Natural killer cell (primary cell): ENCODE data around the gene CABLES1. TPM values are rescaled to one million over a fixed set of nuclear protein-coding genes. Genes with fewer than 3 reads are reported as not detected.

Source experiments
- ATAC-seq, 3 donors: fragments of 150-1000 bp in 2 of 3; fragments of 200-7000 bp in 1 of 3; cut with Tn5 transposase; 1 replicate in 1 of 3; 2 replicates in 2 of 3; pipeline ENCODE4 v1.10.0; 2021; ENCODE audit warnings: mild to moderate bottlenecking in 2 of 3, moderate library complexity in 2 of 3
- DNase-seq, 2 donors: peaks; one replicate each; pipeline versions ENCODE4 v3.0.0 to v3.0.0-alpha.2; 2013 to 2021; ENCODE audit warnings: mixed read lengths in 1 of 2
- H3K27ac ChIP-seq: one replicate; pipeline ENCODE4 v1.5.1; 2013; ENCODE audit warnings: mild to moderate bottlenecking, low read length
- H3K27me3 ChIP-seq: one replicate; pipeline ENCODE4 v1.6.1; 2013; ENCODE audit warnings: low read length; ENCODE audit not compliant: control insufficient read depth, insufficient read depth
- H3K36me3 ChIP-seq: one replicate; pipeline ENCODE4 v1.6.1; 2013; ENCODE audit warnings: low read length; ENCODE audit not compliant: control insufficient read depth, insufficient read depth
- H3K4me1 ChIP-seq: one replicate; pipeline ENCODE4 v1.6.1; 2013; ENCODE audit warnings: low read length; ENCODE audit not compliant: control insufficient read depth, insufficient read depth
- H3K4me3 ChIP-seq: one replicate; pipeline ENCODE4 v1.5.1; 2013; ENCODE audit warnings: low read length
- H3K9me3 ChIP-seq: one replicate; pipeline ENCODE4 v1.6.1; 2013; ENCODE audit warnings: low read length; ENCODE audit not compliant: control insufficient read depth, insufficient read depth
- H3K27ac Mint-ChIP-seq, 2 donors: one replicate each; pipeline ENCODE4 v1.8.0; 2022; ENCODE audit warnings: mild to moderate bottlenecking in 2 of 2, mixed read lengths in 2 of 2, moderate library complexity in 1 of 2
- H3K27me3 Mint-ChIP-seq, 2 donors: one replicate each; pipeline ENCODE4 v1.8.0; 2022; ENCODE audit warnings: low read depth in 2 of 2, mixed read lengths in 2 of 2
- H3K36me3 Mint-ChIP-seq: one replicate; pipeline ENCODE4 v1.8.0; 2022; ENCODE audit warnings: mixed read lengths
- H3K4me1 Mint-ChIP-seq, 2 donors: one replicate each; pipeline ENCODE4 v1.8.0; 2022; ENCODE audit warnings: mixed read lengths in 2 of 2
- H3K4me3 Mint-ChIP-seq: one replicate; pipeline ENCODE4 v1.8.0; 2022; ENCODE audit warnings: mild to moderate bottlenecking, moderate library complexity, mixed read lengths
- H3K9me3 Mint-ChIP-seq, 2 donors: one replicate each; pipeline ENCODE4 v1.8.0; 2022; ENCODE audit warnings: mixed read lengths in 2 of 2
- CTCF ChIP-seq: fragments of 200-600 bp; IDR thresholded peaks from one replicate; pipeline ENCODE4 v1.8.0; 2022; ENCODE audit warnings: antibody characterized with exemption
- WGBS: methylation state at CpG from one replicate; pipeline ENCODE4 v1.1.7; 2013; ENCODE audit warnings: missing lambda C conversion rate; ENCODE audit not compliant: insufficient coverage; 5-methylcytosine and 5-hydroxymethylcytosine counted together
- intact Hi-C: fragments of 100-400 bp; cut with micrococcal nuclease; formaldehyde crosslinking; loops from one replicate; pipeline ENCODE4 v1.14.2; 2022
- total RNA-seq, 4 donors: library from RNA; stranded (reverse); fragments of 120-200 nt in 1 of 4; gene quantifications; one replicate each; pipeline versions ENCODE4 v1.2.3 to v1.2.4, GENCODE V29; 2013 to 2022

Gene CABLES1
- total RNA-seq, 3 donors from 2014 or later (not counting 1 experiment from before 2014, with no cell fraction given): 1.3 to 2.2 (median 1.8) TPM

- peaks cover 26 to 29% of the 10 kb centered on the region in 2 donors for H3K4me1 Mint-ChIP-seq
- Histone ChIP-seq H3K27me3 (no peaks in the 10 kb centered on the region), H3K4me1 (peaks cover 38% of the 10 kb centered on the region), H3K9me3 (no peaks in the 10 kb centered on the region), H3K27ac (peak overlapping the region; percentile 59), H3K36me3 (no peaks in the 10 kb centered on the region), H3K4me3 (peak overlapping the region; percentile 11)
- no peaks in the 10 kb centered on the region for H3K36me3 Mint-ChIP-seq
- H3K4me3 Mint-ChIP-seq: peak overlapping the region; percentile 66
- H3K9me3 Mint-ChIP-seq: no peaks in the 10 kb centered on the region
- no peak for TF ChIP-seq CTCF
- H3K27me3 Mint-ChIP-seq: no peaks in the 10 kb centered on the region
- ATAC-seq (peak; percentile 59 to 76 (median 73)), DNase-seq (peak; percentile 24 to 58)
- peak overlapping the region; percentile 67 to 80 for H3K27ac Mint-ChIP-seq
- intact Hi-C loops: loop anchor here (10.0 kb wide), 2 partner anchors 327 to 777 kb away; partner anchors contain the start of gene TTC39C
- WGBS: 23% methylated on average over 17 of the region's 17 CpGs
These were observed 102.4 kb downstream of the CABLES1 start for GRCh38 chr18:23237524-23238151.

DNA sequence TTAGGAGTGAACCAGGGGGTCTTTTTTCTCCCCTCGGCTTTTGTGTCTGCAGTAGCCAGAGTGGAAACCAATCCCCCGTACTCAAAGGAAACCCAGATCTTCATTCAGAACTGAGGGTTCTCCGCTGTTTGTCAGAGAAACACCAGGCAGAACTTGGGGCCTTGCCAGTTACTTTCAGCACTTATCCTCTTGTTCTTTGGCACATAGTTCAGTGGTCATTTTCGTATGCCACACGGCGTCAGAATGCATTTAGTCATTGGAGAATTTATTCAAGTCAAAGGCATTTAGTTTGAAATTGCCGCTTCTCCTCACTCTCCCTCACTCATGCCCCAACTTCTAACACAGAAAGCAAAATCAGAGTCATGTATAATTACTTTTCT, 102.9 kb downstream of the CABLES1 start:
- no peaks in the 10 kb centered on the region for H3K36me3 Mint-ChIP-seq
- TF ChIP-seq CTCF: no peak
- peak in 1 of 2 donors; percentile 22 for DNase-seq
- peak overlapping the region; percentile 67 to 80 for H3K27ac Mint-ChIP-seq
- Histone ChIP-seq H3K27ac (peak overlapping the region; percentile 59), H3K4me1 (peaks cover 34% of the 10 kb centered on the region), H3K4me3 (peak overlapping the region; percentile 11), H3K27me3 (no peaks in the 10 kb centered on the region), H3K36me3 (no peaks in the 10 kb centered on the region), H3K9me3 (no peaks in the 10 kb centered on the region)
- peak in 1 of 3 donors; percentile 14 for ATAC-seq
- peak overlapping the region; percentile 66 for H3K4me3 Mint-ChIP-seq
- intact Hi-C loops: loop anchor here (10.0 kb wide), 2 partner anchors 327 to 777 kb away; partner anchors contain the start of gene TTC39C
- H3K27me3 Mint-ChIP-seq: no peaks in the 10 kb centered on the region
- peaks cover 21 to 24% of the 10 kb centered on the region in 2 donors for H3K4me1 Mint-ChIP-seq
- WGBS: 56% methylated on average over 7 of the region's 7 CpGs
- no peaks in the 10 kb centered on the region for H3K9me3 Mint-ChIP-seq

GRCh38 chr18:23238651-23239349, 103.5 kb downstream of the CABLES1 start:
- Histone ChIP-seq H3K4me3 (no peak overlapping the region), H3K4me1 (peaks cover 34% of the 10 kb centered on the region), H3K27ac (peak overlapping the region; percentile 59), H3K9me3 (no peaks in the 10 kb centered on the region), H3K27me3 (no peaks in the 10 kb centered on the region), H3K36me3 (no peaks in the 10 kb centered on the region)
- no peak for TF ChIP-seq CTCF
- no peaks in the 10 kb centered on the region for H3K27me3 Mint-ChIP-seq
- H3K4me3 Mint-ChIP-seq: peak overlapping the region; percentile 66
- H3K27ac Mint-ChIP-seq: peak overlapping the region; percentile 67 to 80
- intact Hi-C loops: loop anchor here (10.0 kb wide), 2 partner anchors 326 to 776 kb away; partner anchors contain the start of gene TTC39C
- DNase-seq: no peak
- WGBS: 96% methylated on average over 12 of the region's 12 CpGs
- no peaks in the 10 kb centered on the region for H3K9me3 Mint-ChIP-seq
- H3K36me3 Mint-ChIP-seq: no peaks in the 10 kb centered on the region
- H3K4me1 Mint-ChIP-seq: peaks cover 21 to 23% of the 10 kb centered on the region in 2 donors
- no peak for ATAC-seq
